HepG2 (cell line): ENCODE data around the gene C1orf159. TPM values are rescaled to one million over a fixed set of nuclear protein-coding genes. Genes with fewer than 3 reads are reported as not detected.

Source experiments
- ATAC-seq: fragments of 200-7000 bp; cut with Tn5 transposase; 3 replicates; pipeline ENCODE4 v1.9.1; 2020; ENCODE audit warnings: mild to moderate bottlenecking, moderate library complexity
- BruUV-seq: library from RNA; stranded (reverse); fragments of 400-500 nt; replicated peaks from 2 replicates; lab custom pipeline; 2021; lab: Mats Ljungman, UMichigan
- CTCF ChIA-PET: fragments of 300-600 bp; formaldehyde crosslinking; extraction: SDS; loops from one replicate; lab custom pipeline; 2021; ENCODE audit warnings: low total read pairs, inconsistent platforms, low intra/inter-chr PET ratio; lab: Yijun Ruan, JAX
- POLR2A ChIA-PET: fragments of 350-600 bp; sonication (Branson Sonifier 250); formaldehyde crosslinking; loops from one replicate; lab custom pipeline; 2020; ENCODE audit warnings: antibody characterized with exemption, inconsistent platforms; lab: Yijun Ruan, JAX
- DNase-seq: peaks from one replicate; pipeline ENCODE4 v3.0.0-alpha.2; 2015; ENCODE audit warnings: low spot score
- FAIRE-seq: peaks from 3 replicates; lab custom pipeline; 2011; peaks lifted over from hg19 to GRCh38; lab: Jason Lieb, UNC
- H2AFZ ChIP-seq: one replicate; pipeline ENCODE4 v1.6.1; 2011; ENCODE audit warnings: low read length, inconsistent platforms
- H3K27ac ChIP-seq: fragments of 300-600 bp; 3 replicates; pipeline ENCODE4 v1.8.0; 2011; ENCODE audit warnings: mixed run types, mild to moderate bottlenecking, mixed read lengths, low read length, inconsistent platforms; ENCODE audit not compliant: insufficient read depth; ENCODE audit errors: extremely low read length
- H3K27me3 ChIP-seq, 2 experiments: fragments of 200-600 bp in 1 of 2; 2 replicates in 1 of 2; 3 replicates in 1 of 2; pipeline versions ENCODE4 v1.6.0 to v1.8.0; 2011; ENCODE audit warnings: low read length in 2 of 2, mild to moderate bottlenecking in 2 of 2, moderate library complexity in 2 of 2, inconsistent platforms in 1 of 2; ENCODE audit not compliant: insufficient read depth in 2 of 2, control insufficient read depth in 1 of 2
- H3K36me3 ChIP-seq, 2 experiments: fragments of 200-600 bp in 1 of 2; replicated peaks in 1 of 2; 2 replicates in 1 of 2; 3 replicates in 1 of 2; pipeline versions ENCODE4 v1.5.1 to v1.8.0; 2011; ENCODE audit warnings: low read length in 2 of 2, inconsistent platforms in 1 of 2; ENCODE audit not compliant: insufficient read depth in 2 of 2, control insufficient read depth in 1 of 2
- H3K4me1 ChIP-seq: 2 replicates; pipeline ENCODE4 v1.5.1; 2012; ENCODE audit warnings: low read length, inconsistent platforms; ENCODE audit not compliant: insufficient read depth
- H3K4me2 ChIP-seq: 2 replicates; pipeline ENCODE4 v1.6.0; 2011; ENCODE audit warnings: low read depth, low read length, inconsistent platforms
- H3K4me3 ChIP-seq, 3 experiments: fragments of 200-600 bp in 1 of 3; sonication (generic), shearing (Covaris generic) in 1 of 3; replicated peaks in 1 of 3; 2 replicates each; pipeline ENCODE4 v1.5.1; 2011 to 2016; ENCODE audit warnings: low read length in 3 of 3, inconsistent platforms in 2 of 3, low read depth in 2 of 3, mild to moderate bottlenecking in 2 of 3, control low read depth in 1 of 3, mixed read lengths in 1 of 3; ENCODE audit not compliant: insufficient read depth in 1 of 3
- H3K79me2 ChIP-seq: one replicate; pipeline ENCODE4 v1.6.1; 2011; ENCODE audit warnings: low read length, inconsistent platforms; ENCODE audit not compliant: insufficient read depth
- H3K9ac ChIP-seq: 2 replicates; pipeline ENCODE4 v1.6.0; 2011; ENCODE audit warnings: mild to moderate bottlenecking, low read depth, low read length, inconsistent platforms; ENCODE audit not compliant: insufficient read depth
- H3K9me3 ChIP-seq: 2 replicates; pipeline ENCODE4 v1.5.1; 2012; ENCODE audit warnings: mild to moderate bottlenecking, low read length
- H4K20me1 ChIP-seq: 2 replicates; pipeline ENCODE4 v1.6.0; 2011; ENCODE audit warnings: inconsistent platforms, mild to moderate bottlenecking, low read length, moderate library complexity; ENCODE audit not compliant: insufficient read depth
- FOXC1 ChIP-seq: sonication (generic); formaldehyde crosslinking; IDR thresholded peaks from 2 replicates; pipeline ENCODE4 v1.8.0; 2022; ENCODE audit warnings: mild to moderate bottlenecking, missing genetic modification reagents, borderline replicate concordance
- GATAD1 ChIP-seq: IDR thresholded peaks from 2 replicates; pipeline ENCODE4 v1.6.1; 2016; ENCODE audit warnings: missing genetic modification reagents, missing compliant biosample characterization
- HOXA7 ChIP-seq: sonication (generic); formaldehyde crosslinking; IDR thresholded peaks from 2 replicates; pipeline ENCODE4 v1.8.1; 2022; ENCODE audit warnings: mild to moderate bottlenecking, missing genetic modification reagents, moderate library complexity
- ISL2 ChIP-seq: sonication (generic); formaldehyde crosslinking; IDR thresholded peaks from 2 replicates; pipeline ENCODE4 v1.5.0; 2020; ENCODE audit warnings: missing genetic modification reagents
- NONO ChIP-seq, 2 experiments: fragments of 450-650 bp in 1 of 2; sonication (generic) in 1 of 2; formaldehyde crosslinking in 1 of 2; IDR thresholded peaks in 1 of 2; conservative IDR thresholded peaks in 1 of 2; 2 replicates each; pipeline versions ENCODE4 v1.6.1 to v1.8.0; 2017 to 2022; ENCODE audit warnings: mild to moderate bottlenecking in 1 of 2, missing genetic modification reagents in 1 of 2, moderate library complexity in 1 of 2
- RBAK ChIP-seq: sonication (generic); formaldehyde crosslinking; IDR thresholded peaks from 2 replicates; pipeline ENCODE4 v1.5.1; 2020; ENCODE audit warnings: mild to moderate bottlenecking, missing genetic modification reagents
- SRY ChIP-seq: sonication (generic); formaldehyde crosslinking; IDR thresholded peaks from 2 replicates; pipeline ENCODE4 v1.8.0; 2022; ENCODE audit warnings: mild to moderate bottlenecking, missing genetic modification reagents
- ZNF10 ChIP-seq: sonication (generic); formaldehyde crosslinking; IDR thresholded peaks from 2 replicates; pipeline ENCODE4 v1.4.0; 2020; ENCODE audit warnings: mild to moderate bottlenecking, low read depth, missing genetic modification reagents, borderline replicate concordance
- ZNF564 ChIP-seq: sonication (generic); formaldehyde crosslinking; IDR thresholded peaks from 2 replicates; pipeline ENCODE4 v1.8.1; 2023; ENCODE audit warnings: mild to moderate bottlenecking, missing genetic modification reagents
- ZNF720 ChIP-seq: sonication (generic); formaldehyde crosslinking; IDR thresholded peaks from 2 replicates; pipeline ENCODE4 v1.4.0; 2020; ENCODE audit warnings: missing genetic modification reagents
- WGBS: methylation state at CpG from one replicate; pipeline ENCODE4 v1.1.6; 2017; ENCODE audit warnings: low lambda C conversion rate; 5-methylcytosine and 5-hydroxymethylcytosine counted together
- in situ Hi-C: cut with HindIII; loops from 2 replicates; pipeline ENCODE4 v1.10.0; 2017; ENCODE audit warnings: low pct_unique_long_range_greater_than_20kb; ENCODE audit not compliant: extremely low pct_ligation_motif_present
- intact Hi-C: fragments of 100-400 bp; cut with micrococcal nuclease; formaldehyde crosslinking; loops from one replicate; pipeline ENCODE4 v1.10.0; 2022; ENCODE audit not compliant: unreplicated experiment
- polyA plus RNA-seq, 8 experiments: library from polyadenylated mRNA; depleted of rRNA in 3 of 8; stranded (reverse) in 7 of 8; unstranded in 1 of 8; fragments of >200 nt; fragmentation: Illumina TruSeq in 4 of 8; extraction: Trizol in 4 of 8; gene quantifications; 2 replicates each; pipeline versions ENCODE4 v1.2.1 to v1.2.3, GENCODE V29; 2011 to 2016; ENCODE audit warnings: low read depth in 4 of 8, missing spikeins in 1 of 8, mixed read lengths in 1 of 8; ENCODE audit not compliant: insufficient read depth in 1 of 8
- total RNA-seq, 5 experiments: library from RNA; depleted of rRNA; stranded (reverse); fragments of >200 nt; fragmentation: Illumina TruSeq; extraction: Trizol; gene quantifications; 2 replicates each; pipeline ENCODE4 v1.2.3, GENCODE V29; 2016; ENCODE audit warnings: low read depth in 1 of 5
- TF ChIP-seq, protein P1 (sequence below): sonication (generic); formaldehyde crosslinking; IDR thresholded peaks from 2 replicates; pipeline ENCODE4 v1.9.0; 2021; ENCODE audit warnings: missing genetic modification reagents, mild to moderate bottlenecking, borderline replicate concordance
- TF ChIP-seq, protein P2 (sequence below): IDR thresholded peaks from 2 replicates; pipeline ENCODE4 v1.6.1; 2018; ENCODE audit warnings: missing genetic modification reagents, mild to moderate bottlenecking, missing compliant biosample characterization
- TF ChIP-seq, protein P3 (sequence below): sonication (generic); formaldehyde crosslinking; IDR thresholded peaks from 2 replicates; pipeline ENCODE4 v1.4.0; 2020; ENCODE audit warnings: missing genetic modification reagents, borderline replicate concordance
- TF ChIP-seq, protein P4 (sequence below): sonication (generic); formaldehyde crosslinking; IDR thresholded peaks from 2 replicates; pipeline ENCODE4 v1.5.0; 2020; ENCODE audit warnings: mild to moderate bottlenecking, low read depth, missing genetic modification reagents, borderline replicate concordance

The C1orf159 gene
- total and polyA plus RNA-seq, 2 of the 13 experiments (the other 11 are each of a cell fraction or from before 2014, with no cell fraction given): 3.8 to 6.7 TPM

DNA sequence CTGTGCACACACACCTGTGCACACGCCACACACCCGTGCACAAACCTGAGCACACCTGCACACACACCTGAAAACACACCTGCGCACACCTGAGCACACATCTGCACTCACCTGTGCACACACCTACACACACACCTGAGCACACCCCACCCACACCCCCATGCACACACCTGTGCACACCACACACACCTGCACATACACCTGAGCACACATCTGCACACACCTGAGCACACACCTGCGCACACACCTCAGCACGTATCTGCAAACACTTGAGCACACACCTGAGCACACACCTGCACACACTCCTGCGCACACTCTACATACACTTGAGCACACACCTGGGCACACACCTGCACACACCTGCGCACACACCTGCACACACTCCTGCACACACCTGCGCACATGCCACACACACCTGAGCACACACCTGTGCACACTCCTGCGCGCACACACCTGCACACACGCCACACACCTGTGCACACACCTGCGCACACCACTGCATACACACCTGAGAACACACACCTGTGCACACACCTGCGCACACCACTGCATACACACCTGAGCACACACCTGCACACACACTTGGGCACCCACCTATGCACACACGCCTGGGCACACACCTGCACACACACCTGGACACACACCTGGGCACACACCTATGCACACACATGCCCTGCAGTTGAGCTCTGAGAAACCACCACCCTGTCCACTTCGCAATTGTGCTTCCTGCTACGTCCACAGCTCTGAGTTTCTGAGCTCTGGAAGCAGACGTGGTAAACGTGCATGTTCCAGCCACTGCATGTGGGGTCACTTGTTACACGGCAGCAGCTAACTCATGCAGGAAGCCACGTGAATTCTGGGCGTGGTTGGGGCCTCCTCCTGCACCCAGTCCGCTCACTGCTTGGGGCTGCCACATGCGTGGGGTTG is 8.0 kb upstream of the C1orf159 start:
- Histone ChIP-seq H3K36me3 (no peaks in the 10 kb centered on the region), H3K4me3 (peak overlapping the region in 1 of 3 experiments; percentile 72; a peak in 2 of 6 replicates), H3K9ac (peak overlapping the region; percentile 79; the same call in 1 of the 2 replicates), H3K79me2 (peaks cover 5% of the 10 kb centered on the region), H3K9me3 (no peaks in the 10 kb centered on the region), H3K27me3 (peaks cover 0 to 19% of the 10 kb centered on the region in 2 experiments; a peak in 4 of 5 replicates), H3K27ac (peak overlapping the region; percentile 97), H3K4me2 (peak overlapping the region; percentile 93), H2AFZ (no peak overlapping the region), H3K4me1 (peaks cover 51% of the 10 kb centered on the region), H4K20me1 (no peaks in the 10 kb centered on the region)
- ATAC-seq (no peak), DNase-seq (no peak), FAIRE-seq (peak; percentile 46)
- in situ Hi-C loops (no loop called here), intact Hi-C loops (loop anchor here (1.0 to 5.0 kb wide), 4 partner anchors 45 to 168 kb away; partner anchors contain the start of genes B3GALT6 and SDF4)
- 61% methylated on average over 22 of the region's 23 CpGs for WGBS
- no TSS peak for BruUV-seq
- ChIA-PET CTCF (interaction anchor here (1.2 to 1.5 kb wide), 2 partner anchors 107 to 127 kb away, joined by 3 to 5 read pairs; no protein-coding TSS in a partner anchor), POLR2A (interaction anchor here (1.0 to 4.2 kb wide), 14 partner anchors 7 to 181 kb away, joined by 3 to 93 read pairs (median 5); partner anchors contain the start of genes B3GALT6, C1orf159 and SDF4)
- TF ChIP-seq ISL2 (CRISPR knock-in tag): no peak
- TF ChIP-seq, protein P1, sequence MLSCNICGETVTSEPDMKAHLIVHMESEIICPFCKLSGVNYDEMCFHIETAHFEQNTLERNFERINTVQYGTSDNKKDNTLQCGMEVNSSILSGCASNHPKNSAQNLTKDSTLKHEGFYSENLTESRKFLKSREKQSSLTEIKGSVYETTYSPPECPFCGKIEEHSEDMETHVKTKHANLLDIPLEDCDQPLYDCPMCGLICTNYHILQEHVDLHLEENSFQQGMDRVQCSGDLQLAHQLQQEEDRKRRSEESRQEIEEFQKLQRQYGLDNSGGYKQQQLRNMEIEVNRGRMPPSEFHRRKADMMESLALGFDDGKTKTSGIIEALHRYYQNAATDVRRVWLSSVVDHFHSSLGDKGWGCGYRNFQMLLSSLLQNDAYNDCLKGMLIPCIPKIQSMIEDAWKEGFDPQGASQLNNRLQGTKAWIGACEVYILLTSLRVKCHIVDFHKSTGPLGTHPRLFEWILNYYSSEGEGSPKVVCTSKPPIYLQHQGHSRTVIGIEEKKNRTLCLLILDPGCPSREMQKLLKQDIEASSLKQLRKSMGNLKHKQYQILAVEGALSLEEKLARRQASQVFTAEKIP (CRISPR knock-in tag): no peak
- peak; percentile 71; the same call in 1 of the 2 replicates for TF ChIP-seq HOXA7 (CRISPR knock-in tag)
- TF ChIP-seq ZNF564: 0 out of 2 replicates have a peak, but pooled peaks have one; percentile 20
- TF ChIP-seq, protein P2, sequence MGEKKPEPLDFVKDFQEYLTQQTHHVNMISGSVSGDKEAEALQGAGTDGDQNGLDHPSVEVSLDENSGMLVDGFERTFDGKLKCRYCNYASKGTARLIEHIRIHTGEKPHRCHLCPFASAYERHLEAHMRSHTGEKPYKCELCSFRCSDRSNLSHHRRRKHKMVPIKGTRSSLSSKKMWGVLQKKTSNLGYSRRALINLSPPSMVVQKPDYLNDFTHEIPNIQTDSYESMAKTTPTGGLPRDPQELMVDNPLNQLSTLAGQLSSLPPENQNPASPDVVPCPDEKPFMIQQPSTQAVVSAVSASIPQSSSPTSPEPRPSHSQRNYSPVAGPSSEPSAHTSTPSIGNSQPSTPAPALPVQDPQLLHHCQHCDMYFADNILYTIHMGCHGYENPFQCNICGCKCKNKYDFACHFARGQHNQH (CRISPR knock-in tag): no peak
- TF ChIP-seq, protein P3, sequence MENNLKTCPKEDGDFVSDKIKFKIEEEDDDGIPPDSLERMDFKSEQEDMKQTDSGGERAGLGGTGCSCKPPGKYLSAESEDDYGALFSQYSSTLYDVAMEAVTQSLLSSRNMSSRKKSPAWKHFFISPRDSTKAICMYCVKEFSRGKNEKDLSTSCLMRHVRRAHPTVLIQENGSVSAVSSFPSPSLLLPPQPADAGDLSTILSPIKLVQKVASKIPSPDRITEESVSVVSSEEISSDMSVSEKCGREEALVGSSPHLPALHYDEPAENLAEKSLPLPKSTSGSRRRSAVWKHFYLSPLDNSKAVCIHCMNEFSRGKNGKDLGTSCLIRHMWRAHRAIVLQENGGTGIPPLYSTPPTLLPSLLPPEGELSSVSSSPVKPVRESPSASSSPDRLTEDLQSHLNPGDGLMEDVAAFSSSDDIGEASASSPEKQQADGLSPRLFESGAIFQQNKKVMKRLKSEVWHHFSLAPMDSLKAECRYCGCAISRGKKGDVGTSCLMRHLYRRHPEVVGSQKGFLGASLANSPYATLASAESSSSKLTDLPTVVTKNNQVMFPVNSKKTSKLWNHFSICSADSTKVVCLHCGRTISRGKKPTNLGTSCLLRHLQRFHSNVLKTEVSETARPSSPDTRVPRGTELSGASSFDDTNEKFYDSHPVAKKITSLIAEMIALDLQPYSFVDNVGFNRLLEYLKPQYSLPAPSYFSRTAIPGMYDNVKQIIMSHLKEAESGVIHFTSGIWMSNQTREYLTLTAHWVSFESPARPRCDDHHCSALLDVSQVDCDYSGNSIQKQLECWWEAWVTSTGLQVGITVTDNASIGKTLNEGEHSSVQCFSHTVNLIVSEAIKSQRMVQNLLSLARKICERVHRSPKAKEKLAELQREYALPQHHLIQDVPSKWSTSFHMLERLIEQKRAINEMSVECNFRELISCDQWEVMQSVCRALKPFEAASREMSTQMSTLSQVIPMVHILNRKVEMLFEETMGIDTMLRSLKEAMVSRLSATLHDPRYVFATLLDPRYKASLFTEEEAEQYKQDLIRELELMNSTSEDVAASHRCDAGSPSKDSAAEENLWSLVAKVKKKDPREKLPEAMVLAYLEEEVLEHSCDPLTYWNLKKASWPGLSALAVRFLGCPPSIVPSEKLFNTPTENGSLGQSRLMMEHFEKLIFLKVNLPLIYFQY: no peak
- no peak for TF ChIP-seq ZNF10
- peak; percentile 100 for TF ChIP-seq RBAK
- TF ChIP-seq, protein P4, sequence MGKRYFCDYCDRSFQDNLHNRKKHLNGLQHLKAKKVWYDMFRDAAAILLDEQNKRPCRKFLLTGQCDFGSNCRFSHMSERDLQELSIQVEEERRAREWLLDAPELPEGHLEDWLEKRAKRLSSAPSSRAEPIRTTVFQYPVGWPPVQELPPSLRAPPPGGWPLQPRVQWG (CRISPR knock-in tag): no peak
- 0 out of 2 replicates have a peak, but pooled peaks have one; percentile 76 for TF ChIP-seq SRY (CRISPR knock-in tag)
- TF ChIP-seq GATAD1 (CRISPR knock-in tag): no peak
- TF ChIP-seq NONO (IDR thresholded peaks at IDR 0.05): no peak
- TF ChIP-seq NONO (CRISPR knock-in tag; conservative IDR thresholded peaks at IDR 0.05): peak; percentile 36
- TF ChIP-seq ZNF720: no peak
- TF ChIP-seq FOXC1: no peak
